GM12875 (cell line): ENCODE data around the gene FKBP8.

Experiments used
- H3K4me3 ChIP-seq: one replicate; pipeline ENCODE4 v1.5.1; 2011; ENCODE audit warnings: low read depth, low read length, control low read depth
- CTCF ChIP-seq: IDR thresholded peaks from 2 replicates; pipeline ENCODE4 v1.5.1; 2011; ENCODE audit warnings: low read depth, mild to moderate bottlenecking, control low read depth, inconsistent platforms, low read length, moderate library complexity, borderline replicate concordance; ENCODE audit not compliant: insufficient read depth

FKBP8 gene

GRCh38 chr19:18503971-18504885, 39.1 kb downstream of the FKBP8 start:
- no peak for TF ChIP-seq CTCF
- H3K4me3 ChIP-seq: no peak overlapping the region

- H3K4me3 ChIP-seq: no peak overlapping the region
- TF ChIP-seq CTCF: no peak
These were observed 39.9 kb downstream of the FKBP8 start for GRCh38 chr19:18503337-18503970.

- no peak overlapping the region for H3K4me3 ChIP-seq
- TF ChIP-seq CTCF: no peak
These were observed 40.6 kb downstream of the FKBP8 start for GRCh38 chr19:18502638-18503294.

- no peak overlapping the region for H3K4me3 ChIP-seq
- TF ChIP-seq CTCF: no peak
These were observed 41.1 kb downstream of the FKBP8 start for GRCh38 chr19:18502246-18502637.

GRCh38 chr19:18501832-18502231, 41.5 kb downstream of the FKBP8 start:
- no peak for TF ChIP-seq CTCF
- no peak overlapping the region for H3K4me3 ChIP-seq

GRCh38 chr19:18501351-18501750, 42.0 kb downstream of the FKBP8 start:
- no peak overlapping the region for H3K4me3 ChIP-seq
- TF ChIP-seq CTCF: no peak

- H3K4me3 ChIP-seq: no peak overlapping the region
- no peak for TF ChIP-seq CTCF
These were observed 42.6 kb downstream of the FKBP8 start for GRCh38 chr19:18500799-18501198.
